H1 (cell line): ENCODE measurements around the gene TLR5. TPM values are rescaled to one million over a fixed set of nuclear protein-coding genes. Genes with fewer than 3 reads are reported as not detected.
A peak's percentile ranks its signal among the peaks of the same experiment; 100 is the strongest.

Experiments used
- CTCF ChIA-PET: fragments of 300-600 bp; sonication (Branson Sonifier 250); formaldehyde crosslinking; loops from one replicate; lab custom pipeline; 2021; ENCODE audit not compliant: partially characterized antibody; lab: Charles Lee
- POLR2A ChIA-PET: fragments of 300-600 bp; sonication (Branson Sonifier 250); formaldehyde crosslinking; loops from one replicate; lab custom pipeline; 2021; ENCODE audit warnings: inconsistent platforms; ENCODE audit not compliant: partially characterized antibody; lab: Charles Lee
- DNase-seq, 2 experiments: peaks; one replicate each; pipeline versions ENCODE4 v3.0.0 to v3.0.0-alpha.2; 2010 to 2022; ENCODE audit warnings: low spot score in 2 of 2, low read depth in 1 of 2, mixed read lengths in 1 of 2
- FAIRE-seq: peaks from 2 replicates; lab custom pipeline; 2011; peaks lifted over from hg19 to GRCh38; lab: Jason Lieb, UNC
- H2AFZ ChIP-seq: 2 replicates; pipeline ENCODE4 v1.8.1; 2012; ENCODE audit warnings: low read length, inconsistent platforms
- H2AK5ac ChIP-seq: 2 replicates; pipeline ENCODE4 v1.6.1; 2013; ENCODE audit warnings: low read depth, low read length
- H2BK120ac ChIP-seq: replicated peaks from 2 replicates; pipeline ENCODE3; 2013; ENCODE audit warnings: low read depth, low read length, inconsistent platforms
- H2BK12ac ChIP-seq: 2 replicates; pipeline ENCODE4 v1.6.1; 2013; ENCODE audit warnings: low read depth, low read length
- H2BK15ac ChIP-seq: 2 replicates; pipeline ENCODE4 v1.6.1; 2013; ENCODE audit warnings: low read length
- H2BK20ac ChIP-seq: 2 replicates; pipeline ENCODE4 v1.6.1; 2013; ENCODE audit warnings: low read length
- H2BK5ac ChIP-seq: 2 replicates; pipeline ENCODE4 v1.6.1; 2013; ENCODE audit warnings: low read depth, low read length
- H3K14ac ChIP-seq: 2 replicates; pipeline ENCODE4 v1.6.1; 2013; ENCODE audit warnings: inconsistent platforms; ENCODE audit not compliant: insufficient read length
- H3K18ac ChIP-seq: 2 replicates; pipeline ENCODE4 v1.6.1; 2013; ENCODE audit warnings: low read length; ENCODE audit errors: extremely low read depth
- H3K23ac ChIP-seq: 2 replicates; pipeline ENCODE4 v1.6.1; 2013; ENCODE audit warnings: inconsistent platforms; ENCODE audit not compliant: insufficient read length
- H3K23me2 ChIP-seq: 2 replicates; pipeline ENCODE4 v1.6.1; 2013; ENCODE audit warnings: low read depth, low read length
- H3K27ac ChIP-seq: 2 replicates; pipeline ENCODE4 v1.6.1; 2011; ENCODE audit warnings: low read depth, low read length, inconsistent platforms
- H3K27me3 ChIP-seq, 4 experiments: replicated peaks in 1 of 4; 1 replicate in 1 of 4; 2 replicates in 3 of 4; pipeline versions ENCODE4 v1.6.1 to v1.8.1; 2011 to 2013; ENCODE audit warnings: low read length in 3 of 4, mild to moderate bottlenecking in 3 of 4, inconsistent platforms in 2 of 4, mixed read lengths in 2 of 4, moderate library complexity in 1 of 4; ENCODE audit not compliant: control insufficient read depth in 3 of 4, insufficient read depth in 3 of 4; ENCODE audit errors: extremely low read depth in 1 of 4
- H3K36me3 ChIP-seq, 4 experiments: 2 replicates each; pipeline versions ENCODE4 v1.6.1 to v1.8.1; 2011 to 2013; ENCODE audit warnings: mild to moderate bottlenecking in 4 of 4, low read length in 3 of 4, moderate library complexity in 2 of 4, control low read depth in 1 of 4, inconsistent platforms in 1 of 4; ENCODE audit not compliant: insufficient read depth in 4 of 4, control insufficient read depth in 2 of 4
- H3K4ac ChIP-seq: replicated peaks from 2 replicates; pipeline ENCODE3; 2013; ENCODE audit warnings: low read length, low read depth, mixed read lengths, inconsistent platforms; ENCODE audit not compliant: insufficient read length
- H3K4me1 ChIP-seq, 4 experiments: replicated peaks in 1 of 4; 1 replicate in 1 of 4; 2 replicates in 3 of 4; pipeline versions ENCODE4 v1.6.1 to v1.8.1; 2011 to 2013; ENCODE audit warnings: low read length in 3 of 4, inconsistent platforms in 2 of 4, mixed read lengths in 1 of 4; ENCODE audit not compliant: insufficient read depth in 4 of 4, control insufficient read depth in 3 of 4
- H3K4me2 ChIP-seq, 2 experiments: 2 replicates each; pipeline versions ENCODE4 v1.6.1 to v1.8.1; 2011 to 2013; ENCODE audit warnings: low read depth in 2 of 2, low read length in 2 of 2, control low read depth in 1 of 2, inconsistent platforms in 1 of 2, mild to moderate bottlenecking in 1 of 2; ENCODE audit not compliant: insufficient read depth in 1 of 2
- H3K4me3 ChIP-seq, 4 experiments: fragments of 200-600, 300-600 bp in 1 of 4; sonication (generic), shearing (Covaris generic), sonication (Bioruptor Twin) in 1 of 4; 2 replicates each; pipeline versions ENCODE4 v1.5.1 to v1.8.1; 2011 to 2016; ENCODE audit warnings: low read length in 4 of 4, low read depth in 3 of 4, control low read depth in 2 of 4, inconsistent platforms in 2 of 4, mild to moderate bottlenecking in 2 of 4, mixed read lengths in 1 of 4, moderate library complexity in 1 of 4; ENCODE audit not compliant: insufficient read depth in 2 of 4; ENCODE audit errors: extremely low read depth in 1 of 4
- H3K56ac ChIP-seq: replicated peaks from 2 replicates; pipeline ENCODE3; 2013; ENCODE audit warnings: low read depth, mild to moderate bottlenecking, mixed read lengths, low read length, inconsistent platforms; ENCODE audit not compliant: insufficient read length
- H3K79me1 ChIP-seq: 2 replicates; pipeline ENCODE4 v1.6.1; 2013; ENCODE audit warnings: low read depth, low read length, control low read depth
- H3K79me2 ChIP-seq, 2 experiments: 2 replicates each; pipeline versions ENCODE4 v1.6.1 to v1.8.1; 2012 to 2013; ENCODE audit warnings: low read length in 2 of 2, mild to moderate bottlenecking in 2 of 2, inconsistent platforms in 1 of 2; ENCODE audit not compliant: insufficient read depth in 2 of 2, control insufficient read depth in 1 of 2
- H3K9ac ChIP-seq, 4 experiments: replicated peaks in 1 of 4; 1 replicate in 1 of 4; 2 replicates in 3 of 4; pipeline versions ENCODE4 v1.6.1 to v1.8.1; 2011 to 2013; ENCODE audit warnings: low read depth in 3 of 4, low read length in 3 of 4, control low read depth in 2 of 4, mild to moderate bottlenecking in 2 of 4, moderate library complexity in 2 of 4, inconsistent platforms in 1 of 4; ENCODE audit errors: extremely low read depth in 1 of 4
- H3K9me3 ChIP-seq, 2 experiments: 2 replicates each; pipeline versions ENCODE4 v1.6.1 to v1.8.1; 2012 to 2013; ENCODE audit warnings: mild to moderate bottlenecking in 2 of 2, moderate library complexity in 2 of 2, control low read depth in 1 of 2, inconsistent platforms in 1 of 2, low read depth in 1 of 2, low read length in 1 of 2, mixed read lengths in 1 of 2; ENCODE audit not compliant: insufficient read depth in 2 of 2
- H4K20me1 ChIP-seq, 2 experiments: replicated peaks in 1 of 2; 2 replicates each; pipeline versions ENCODE3 to v1.8.1; 2011 to 2013; ENCODE audit warnings: inconsistent platforms in 2 of 2, low read length in 2 of 2, mild to moderate bottlenecking in 1 of 2; ENCODE audit not compliant: insufficient read depth in 2 of 2, control insufficient read depth in 1 of 2
- H4K5ac ChIP-seq: 2 replicates; pipeline ENCODE4 v1.6.1; 2013; ENCODE audit warnings: low read length, low read depth, mixed read lengths, inconsistent platforms; ENCODE audit not compliant: insufficient read length
- H4K8ac ChIP-seq: 2 replicates; pipeline ENCODE4 v1.8.0; 2013; ENCODE audit warnings: mild to moderate bottlenecking, moderate library complexity, low read length, inconsistent platforms; ENCODE audit not compliant: insufficient read depth; ENCODE audit errors: extremely low read depth
- H4K91ac ChIP-seq: replicated peaks from 2 replicates; pipeline ENCODE3; 2013; ENCODE audit warnings: low read length, mixed read lengths, inconsistent platforms; ENCODE audit not compliant: insufficient read length
- CBX8 ChIP-seq: fragments of 300-800, 300-1000 bp; sonication (generic); IDR thresholded peaks from 2 replicates; pipeline ENCODE4 v1.7.1; 2016; ENCODE audit warnings: low read depth, low read length, borderline replicate concordance
- KDM5A ChIP-seq: fragments of 200-600 bp; IDR thresholded peaks from 2 replicates; pipeline ENCODE4 v1.7.1; 2012; ENCODE audit warnings: mild to moderate bottlenecking, low read length, inconsistent platforms, mixed read lengths
- WGBS, 2 experiments: shearing (Covaris generic) in 1 of 2; methylation state at CpG; one replicate each; pipeline versions ENCODE4 v1.1.6 to v1.1.7; 2013 to 2015; ENCODE audit warnings: low lambda C conversion rate in 2 of 2, mixed read lengths in 2 of 2, inconsistent platforms in 1 of 2, low coverage in 1 of 2, missing lambda C conversion rate in 1 of 2; ENCODE audit not compliant: insufficient replicate concordance in 2 of 2, insufficient coverage in 1 of 2, insufficient read length in 1 of 2; ENCODE audit errors: extremely low coverage in 1 of 2, missing lambda C conversion rate in 1 of 2; 5-methylcytosine and 5-hydroxymethylcytosine counted together
- polyA plus RNA-seq, 7 experiments: library from polyadenylated mRNA; depleted of rRNA in 3 of 7; stranded (reverse) in 5 of 7; unstranded in 2 of 7; fragments of >200 nt in 5 of 7; fragments of 200-250 nt in 2 of 7; gene quantifications; 1 replicate in 5 of 7; 2 replicates in 1 of 7; 4 replicates in 1 of 7; pipeline versions ENCODE4 v1.2.1 to v1.2.3, GENCODE V29; 2011 to 2013; ENCODE audit warnings: missing spikeins in 2 of 7, mixed read lengths in 2 of 7
- total RNA-seq: library from RNA; stranded (reverse); fragmentation: NEBNext Ultra II Directional; extraction: Animal tissue kit (Norgen Biotek cat#: 25700); gene quantifications from 2 replicates; pipeline ENCODE4 v1.2.1, GENCODE V29; 2021

The TLR5 gene
- total and polyA plus RNA-seq, 2 of the 8 experiments (the other 6 are each of a cell fraction or from before 2014, with no cell fraction given) = 0.35 to 0.74 TPM

- Histone ChIP-seq H2AK5ac (0 out of 2 replicates have a peak overlapping the region, but pooled peaks have one; percentile 34), H3K27ac (no peak overlapping the region), H4K91ac (no peak overlapping the region), H3K14ac (no peak overlapping the region), H3K4me3 (no peak overlapping the region), H2BK120ac (no peak overlapping the region), H3K79me1 (no peaks in the 10 kb centered on the region), H2BK5ac (no peak overlapping the region), H3K56ac (no peak overlapping the region), H3K79me2 (no peaks in the 10 kb centered on the region), H3K23me2 (no peaks in the 10 kb centered on the region), H3K4me1 (peaks cover 0 to 2% (median under 1%) of the 10 kb centered on the region in 4 experiments; a peak in 1 of 7 replicates), H3K4ac (no peak overlapping the region), H2BK15ac (no peak overlapping the region), H3K18ac (no peak overlapping the region), H3K36me3 (no peaks in the 10 kb centered on the region), H3K9ac (no peak overlapping the region), H2BK20ac (no peak overlapping the region), H4K5ac (no peak overlapping the region), H3K9me3 (no peaks in the 10 kb centered on the region), H3K23ac (no peak overlapping the region), H3K27me3 (peaks cover 0 to 5% (median 0%) of the 10 kb centered on the region in 4 experiments; a peak in 1 of 7 replicates), H4K20me1 (no peaks in the 10 kb centered on the region), H2BK12ac (no peak overlapping the region), H2AFZ (no peak overlapping the region), H4K8ac (no peak overlapping the region), H3K4me2 (no peak overlapping the region)
- ChIA-PET CTCF (interaction anchor here (0.8 to 18.1 kb wide), 15 partner anchors 24 to 601 kb away, joined by 3 to 163 read pairs (median 4); no protein-coding TSS in a partner anchor), POLR2A (interaction anchor here (0.9 to 3.9 kb wide), 6 partner anchors 52 to 72 kb away, joined by 3 to 21 read pairs (median 6); no protein-coding TSS in a partner anchor)
- 75% methylated on average over 8 of the region's 8 CpGs; no CpG with 5 or more reads in 1 of the 2 experiments for WGBS, 2 experiments
- no peak for FAIRE-seq
- no peak for TF ChIP-seq KDM5A
- TF ChIP-seq CBX8 = no peak
- no peak for DNase-seq
These were observed 60.1 kb downstream of the TLR5 start for GRCh38 chr1:223082914-223083313.
